ENCODE measurements around the gene ABI1.

The ABI1 gene

DNA sequence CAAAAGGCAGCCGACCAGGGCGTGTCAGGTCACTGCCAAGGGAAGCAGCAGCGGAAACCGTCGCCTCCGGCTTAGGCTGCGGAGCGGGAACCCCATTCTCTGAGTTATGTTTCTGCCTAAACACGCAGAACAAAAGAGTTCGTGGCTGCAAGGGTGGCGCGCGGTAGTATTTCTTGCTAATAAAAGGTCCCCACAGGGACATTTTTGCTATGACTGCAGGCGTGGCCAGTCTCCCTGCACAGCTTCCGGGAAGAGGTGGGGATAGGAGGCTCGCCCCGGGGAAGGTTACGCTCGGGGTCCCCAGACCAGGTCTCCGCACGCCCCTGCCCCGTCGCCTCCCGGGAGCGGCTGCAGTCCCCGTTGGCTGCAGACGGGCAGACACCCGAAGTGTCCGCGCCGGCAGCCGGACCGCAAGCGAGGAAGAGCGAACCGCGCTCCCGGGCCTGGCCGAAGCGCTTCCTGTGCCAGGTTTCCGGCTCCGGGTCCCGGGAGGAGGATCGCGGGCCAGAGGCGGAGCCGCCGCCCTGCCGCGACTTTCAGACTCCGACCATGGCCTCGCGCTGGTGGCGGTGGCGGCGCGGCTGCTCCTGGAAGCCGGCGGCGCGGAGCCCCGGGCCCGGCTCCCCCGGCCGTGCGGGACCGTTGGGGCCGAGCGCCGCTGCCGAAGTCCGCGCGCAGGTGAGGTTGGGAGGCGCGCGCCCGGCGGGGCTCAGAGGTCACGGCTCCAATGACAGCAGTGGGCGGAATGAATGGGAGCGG is 163.4 kb downstream of the ABI1 start, which contains the start of gene PDSS1 (continued):
- TF ChIP-seq, protein P1, sequence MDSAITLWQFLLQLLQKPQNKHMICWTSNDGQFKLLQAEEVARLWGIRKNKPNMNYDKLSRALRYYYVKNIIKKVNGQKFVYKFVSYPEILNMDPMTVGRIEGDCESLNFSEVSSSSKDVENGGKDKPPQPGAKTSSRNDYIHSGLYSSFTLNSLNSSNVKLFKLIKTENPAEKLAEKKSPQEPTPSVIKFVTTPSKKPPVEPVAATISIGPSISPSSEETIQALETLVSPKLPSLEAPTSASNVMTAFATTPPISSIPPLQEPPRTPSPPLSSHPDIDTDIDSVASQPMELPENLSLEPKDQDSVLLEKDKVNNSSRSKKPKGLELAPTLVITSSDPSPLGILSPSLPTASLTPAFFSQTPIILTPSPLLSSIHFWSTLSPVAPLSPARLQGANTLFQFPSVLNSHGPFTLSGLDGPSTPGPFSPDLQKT (IDR thresholded peaks at IDR 0.05; ENCODE audit: borderline replicate concordance, low read depth, low read length), result peak; percentile 65; the same call in 1 of the 2 replicates
- TF ChIP-seq ZNF239 (tag by site-specific recombination; IDR thresholded peaks at IDR 0.05) (no peak), ZNF658 (tag by site-specific recombination; IDR thresholded peaks at IDR 0.05) (no peak), ZNF404 (tag by site-specific recombination; IDR thresholded peaks at IDR 0.05) (no peak), ZNF214 (tag by site-specific recombination; IDR thresholded peaks at IDR 0.05; ENCODE audit: borderline replicate concordance) (no peak), ZNF610 (tag by site-specific recombination; IDR thresholded peaks at IDR 0.05; ENCODE audit: borderline replicate concordance) (peak; percentile 43; the same call in 1 of the 2 replicates), IKZF3 (tag by site-specific recombination; IDR thresholded peaks at IDR 0.05) (peak; percentile 45; the same call in 1 of the 2 replicates), YY1 (tag by site-specific recombination; IDR thresholded peaks at IDR 0.05) (peak; percentile 54; the same call in 1 of the 2 replicates), ZNF776 (tag by site-specific recombination; IDR thresholded peaks at IDR 0.05; ENCODE audit: borderline replicate concordance) (no peak), ZBTB17 (tag by site-specific recombination; IDR thresholded peaks at IDR 0.05) (peak; percentile 67), ZNF621 (tag by site-specific recombination; IDR thresholded peaks at IDR 0.05) (no peak), KLF9 (tag by site-specific recombination; IDR thresholded peaks at IDR 0.05; ENCODE audit: low read depth) (peak; percentile 21; the same call in 1 of the 2 replicates), ZNF549 (tag by site-specific recombination; IDR thresholded peaks at IDR 0.05) (no peak), ZNF335 (tag by site-specific recombination; conservative IDR thresholded peaks at IDR 0.05) (peak; percentile 77), SP2 (tag by site-specific recombination; IDR thresholded peaks at IDR 0.05) (peak; percentile 91), ZNF629 (tag by site-specific recombination; IDR thresholded peaks at IDR 0.05) (peak; percentile 37; the same call in 1 of the 2 replicates), ZNF837 (tag by site-specific recombination; IDR thresholded peaks at IDR 0.05) (no peak), GLIS1 (tag by site-specific recombination; IDR thresholded peaks at IDR 0.05) (no peak), ZNF561 (tag by site-specific recombination; IDR thresholded peaks at IDR 0.05; ENCODE audit: borderline replicate concordance) (no peak; the same call in 1 of the 2 replicates)
- TF ChIP-seq, protein P2, sequence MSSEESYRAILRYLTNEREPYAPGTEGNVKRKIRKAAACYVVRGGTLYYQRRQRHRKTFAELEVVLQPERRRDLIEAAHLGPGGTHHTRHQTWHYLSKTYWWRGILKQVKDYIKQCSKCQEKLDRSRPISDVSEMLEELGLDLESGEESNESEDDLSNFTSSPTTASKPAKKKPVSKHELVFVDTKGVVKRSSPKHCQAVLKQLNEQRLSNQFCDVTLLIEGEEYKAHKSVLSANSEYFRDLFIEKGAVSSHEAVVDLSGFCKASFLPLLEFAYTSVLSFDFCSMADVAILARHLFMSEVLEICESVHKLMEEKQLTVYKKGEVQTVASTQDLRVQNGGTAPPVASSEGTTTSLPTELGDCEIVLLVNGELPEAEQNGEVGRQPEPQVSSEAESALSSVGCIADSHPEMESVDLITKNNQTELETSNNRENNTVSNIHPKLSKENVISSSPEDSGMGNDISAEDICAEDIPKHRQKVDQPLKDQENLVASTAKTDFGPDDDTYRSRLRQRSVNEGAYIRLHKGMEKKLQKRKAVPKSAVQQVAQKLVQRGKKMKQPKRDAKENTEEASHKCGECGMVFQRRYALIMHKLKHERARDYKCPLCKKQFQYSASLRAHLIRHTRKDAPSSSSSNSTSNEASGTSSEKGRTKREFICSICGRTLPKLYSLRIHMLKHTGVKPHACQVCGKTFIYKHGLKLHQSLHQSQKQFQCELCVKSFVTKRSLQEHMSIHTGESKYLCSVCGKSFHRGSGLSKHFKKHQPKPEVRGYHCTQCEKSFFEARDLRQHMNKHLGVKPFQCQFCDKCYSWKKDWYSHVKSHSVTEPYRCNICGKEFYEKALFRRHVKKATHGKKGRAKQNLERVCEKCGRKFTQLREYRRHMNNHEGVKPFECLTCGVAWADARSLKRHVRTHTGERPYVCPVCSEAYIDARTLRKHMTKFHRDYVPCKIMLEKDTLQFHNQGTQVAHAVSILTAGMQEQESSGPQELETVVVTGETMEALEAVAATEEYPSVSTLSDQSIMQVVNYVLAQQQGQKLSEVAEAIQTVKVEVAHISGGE (tag by site-specific recombination; conservative IDR thresholded peaks at IDR 0.05; ENCODE audit: low read depth), result peak; percentile 97
- TF ChIP-seq, protein P3, sequence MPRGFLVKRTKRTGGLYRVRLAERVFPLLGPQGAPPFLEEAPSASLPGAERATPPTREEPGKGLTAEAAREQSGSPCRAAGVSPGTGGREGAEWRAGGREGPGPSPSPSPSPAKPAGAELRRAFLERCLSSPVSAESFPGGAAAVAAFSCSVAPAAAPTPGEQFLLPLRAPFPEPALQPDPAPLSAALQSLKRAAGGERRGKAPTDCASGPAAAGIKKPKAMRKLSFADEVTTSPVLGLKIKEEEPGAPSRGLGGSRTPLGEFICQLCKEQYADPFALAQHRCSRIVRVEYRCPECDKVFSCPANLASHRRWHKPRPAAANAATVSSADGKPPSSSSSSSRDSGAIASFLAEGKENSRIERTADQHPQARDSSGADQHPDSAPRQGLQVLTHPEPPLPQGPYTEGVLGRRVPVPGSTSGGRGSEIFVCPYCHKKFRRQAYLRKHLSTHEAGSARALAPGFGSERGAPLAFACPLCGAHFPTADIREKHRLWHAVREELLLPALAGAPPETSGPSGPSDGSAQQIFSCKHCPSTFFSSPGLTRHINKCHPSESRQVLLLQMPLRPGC (tag by site-specific recombination; IDR thresholded peaks at IDR 0.05), result 0 out of 2 replicates have a peak, but pooled peaks have one; percentile 19
- TF ChIP-seq, protein P4, sequence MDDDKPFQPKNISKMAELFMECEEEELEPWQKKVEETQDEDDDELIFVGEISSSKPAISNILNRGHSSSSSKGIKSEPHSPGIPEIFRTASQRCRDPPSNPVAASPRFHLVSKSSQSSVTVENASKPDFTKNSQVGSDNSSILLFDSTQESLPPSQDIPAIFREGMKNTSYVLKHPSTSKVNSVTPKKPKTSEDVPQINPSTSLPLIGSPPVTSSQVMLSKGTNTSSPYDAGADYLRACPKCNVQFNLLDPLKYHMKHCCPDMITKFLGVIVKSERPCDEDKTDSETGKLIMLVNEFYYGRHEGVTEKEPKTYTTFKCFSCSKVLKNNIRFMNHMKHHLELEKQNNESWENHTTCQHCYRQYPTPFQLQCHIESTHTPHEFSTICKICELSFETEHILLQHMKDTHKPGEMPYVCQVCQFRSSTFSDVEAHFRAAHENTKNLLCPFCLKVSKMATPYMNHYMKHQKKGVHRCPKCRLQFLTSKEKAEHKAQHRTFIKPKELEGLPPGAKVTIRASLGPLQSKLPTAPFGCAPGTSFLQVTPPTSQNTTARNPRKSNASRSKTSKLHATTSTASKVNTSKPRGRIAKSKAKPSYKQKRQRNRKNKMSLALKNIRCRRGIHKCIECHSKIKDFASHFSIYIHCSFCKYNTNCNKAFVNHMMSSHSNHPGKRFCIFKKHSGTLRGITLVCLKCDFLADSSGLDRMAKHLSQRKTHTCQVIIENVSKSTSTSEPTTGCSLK (tag by site-specific recombination; IDR thresholded peaks at IDR 0.05), result no peak
- TF ChIP-seq, protein P5, sequence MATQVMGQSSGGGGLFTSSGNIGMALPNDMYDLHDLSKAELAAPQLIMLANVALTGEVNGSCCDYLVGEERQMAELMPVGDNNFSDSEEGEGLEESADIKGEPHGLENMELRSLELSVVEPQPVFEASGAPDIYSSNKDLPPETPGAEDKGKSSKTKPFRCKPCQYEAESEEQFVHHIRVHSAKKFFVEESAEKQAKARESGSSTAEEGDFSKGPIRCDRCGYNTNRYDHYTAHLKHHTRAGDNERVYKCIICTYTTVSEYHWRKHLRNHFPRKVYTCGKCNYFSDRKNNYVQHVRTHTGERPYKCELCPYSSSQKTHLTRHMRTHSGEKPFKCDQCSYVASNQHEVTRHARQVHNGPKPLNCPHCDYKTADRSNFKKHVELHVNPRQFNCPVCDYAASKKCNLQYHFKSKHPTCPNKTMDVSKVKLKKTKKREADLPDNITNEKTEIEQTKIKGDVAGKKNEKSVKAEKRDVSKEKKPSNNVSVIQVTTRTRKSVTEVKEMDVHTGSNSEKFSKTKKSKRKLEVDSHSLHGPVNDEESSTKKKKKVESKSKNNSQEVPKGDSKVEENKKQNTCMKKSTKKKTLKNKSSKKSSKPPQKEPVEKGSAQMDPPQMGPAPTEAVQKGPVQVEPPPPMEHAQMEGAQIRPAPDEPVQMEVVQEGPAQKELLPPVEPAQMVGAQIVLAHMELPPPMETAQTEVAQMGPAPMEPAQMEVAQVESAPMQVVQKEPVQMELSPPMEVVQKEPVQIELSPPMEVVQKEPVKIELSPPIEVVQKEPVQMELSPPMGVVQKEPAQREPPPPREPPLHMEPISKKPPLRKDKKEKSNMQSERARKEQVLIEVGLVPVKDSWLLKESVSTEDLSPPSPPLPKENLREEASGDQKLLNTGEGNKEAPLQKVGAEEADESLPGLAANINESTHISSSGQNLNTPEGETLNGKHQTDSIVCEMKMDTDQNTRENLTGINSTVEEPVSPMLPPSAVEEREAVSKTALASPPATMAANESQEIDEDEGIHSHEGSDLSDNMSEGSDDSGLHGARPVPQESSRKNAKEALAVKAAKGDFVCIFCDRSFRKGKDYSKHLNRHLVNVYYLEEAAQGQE (tag by site-specific recombination; IDR thresholded peaks at IDR 0.05), result 0 out of 2 replicates have a peak, but pooled peaks have one; percentile 31
- TF ChIP-seq, protein P6, sequence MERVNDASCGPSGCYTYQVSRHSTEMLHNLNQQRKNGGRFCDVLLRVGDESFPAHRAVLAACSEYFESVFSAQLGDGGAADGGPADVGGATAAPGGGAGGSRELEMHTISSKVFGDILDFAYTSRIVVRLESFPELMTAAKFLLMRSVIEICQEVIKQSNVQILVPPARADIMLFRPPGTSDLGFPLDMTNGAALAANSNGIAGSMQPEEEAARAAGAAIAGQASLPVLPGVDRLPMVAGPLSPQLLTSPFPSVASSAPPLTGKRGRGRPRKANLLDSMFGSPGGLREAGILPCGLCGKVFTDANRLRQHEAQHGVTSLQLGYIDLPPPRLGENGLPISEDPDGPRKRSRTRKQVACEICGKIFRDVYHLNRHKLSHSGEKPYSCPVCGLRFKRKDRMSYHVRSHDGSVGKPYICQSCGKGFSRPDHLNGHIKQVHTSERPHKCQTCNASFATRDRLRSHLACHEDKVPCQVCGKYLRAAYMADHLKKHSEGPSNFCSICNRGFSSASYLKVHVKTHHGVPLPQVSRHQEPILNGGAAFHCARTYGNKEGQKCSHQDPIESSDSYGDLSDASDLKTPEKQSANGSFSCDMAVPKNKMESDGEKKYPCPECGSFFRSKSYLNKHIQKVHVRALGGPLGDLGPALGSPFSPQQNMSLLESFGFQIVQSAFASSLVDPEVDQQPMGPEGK (tag by site-specific recombination; IDR thresholded peaks at IDR 0.05), result no peak

Measured in HEK293 (cell line).